Natural killer cell (primary cell): Measurements from ENCODE around the gene FADS2. TPM values are rescaled to one million over a fixed set of nuclear protein-coding genes. Genes with fewer than 3 reads are reported as not detected.

Source experiments
- ATAC-seq, 3 donors: fragments of 150-1000 bp in 2 of 3; fragments of 200-7000 bp in 1 of 3; cut with Tn5 transposase; 1 replicate in 1 of 3; 2 replicates in 2 of 3; pipeline ENCODE4 v1.10.0; 2021; ENCODE audit warnings: mild to moderate bottlenecking in 2 of 3, moderate library complexity in 2 of 3
- DNase-seq, 2 donors: peaks; one replicate each; pipeline versions ENCODE4 v3.0.0 to v3.0.0-alpha.2; 2013 to 2021; ENCODE audit warnings: mixed read lengths in 1 of 2
- H3K27ac ChIP-seq: one replicate; pipeline ENCODE4 v1.5.1; 2013; ENCODE audit warnings: mild to moderate bottlenecking, low read length
- H3K27me3 ChIP-seq: one replicate; pipeline ENCODE4 v1.6.1; 2013; ENCODE audit warnings: low read length; ENCODE audit not compliant: control insufficient read depth, insufficient read depth
- H3K36me3 ChIP-seq: one replicate; pipeline ENCODE4 v1.6.1; 2013; ENCODE audit warnings: low read length; ENCODE audit not compliant: control insufficient read depth, insufficient read depth
- H3K4me1 ChIP-seq: one replicate; pipeline ENCODE4 v1.6.1; 2013; ENCODE audit warnings: low read length; ENCODE audit not compliant: control insufficient read depth, insufficient read depth
- H3K4me3 ChIP-seq: one replicate; pipeline ENCODE4 v1.5.1; 2013; ENCODE audit warnings: low read length
- H3K9me3 ChIP-seq: one replicate; pipeline ENCODE4 v1.6.1; 2013; ENCODE audit warnings: low read length; ENCODE audit not compliant: control insufficient read depth, insufficient read depth
- H3K27ac Mint-ChIP-seq, 2 donors: one replicate each; pipeline ENCODE4 v1.8.0; 2022; ENCODE audit warnings: mild to moderate bottlenecking in 2 of 2, mixed read lengths in 2 of 2, moderate library complexity in 1 of 2
- H3K27me3 Mint-ChIP-seq, 2 donors: one replicate each; pipeline ENCODE4 v1.8.0; 2022; ENCODE audit warnings: low read depth in 2 of 2, mixed read lengths in 2 of 2
- H3K36me3 Mint-ChIP-seq: one replicate; pipeline ENCODE4 v1.8.0; 2022; ENCODE audit warnings: mixed read lengths
- H3K4me1 Mint-ChIP-seq, 2 donors: one replicate each; pipeline ENCODE4 v1.8.0; 2022; ENCODE audit warnings: mixed read lengths in 2 of 2
- H3K4me3 Mint-ChIP-seq: one replicate; pipeline ENCODE4 v1.8.0; 2022; ENCODE audit warnings: mild to moderate bottlenecking, moderate library complexity, mixed read lengths
- H3K9me3 Mint-ChIP-seq, 2 donors: one replicate each; pipeline ENCODE4 v1.8.0; 2022; ENCODE audit warnings: mixed read lengths in 2 of 2
- WGBS: methylation state at CpG from one replicate; pipeline ENCODE4 v1.1.7; 2013; ENCODE audit warnings: missing lambda C conversion rate; ENCODE audit not compliant: insufficient coverage; 5-methylcytosine and 5-hydroxymethylcytosine counted together
- intact Hi-C: fragments of 100-400 bp; cut with micrococcal nuclease; formaldehyde crosslinking; loops from one replicate; pipeline ENCODE4 v1.14.2; 2022
- total RNA-seq, 4 donors: library from RNA; stranded (reverse); fragments of 120-200 nt in 1 of 4; gene quantifications; one replicate each; pipeline versions ENCODE4 v1.2.3 to v1.2.4, GENCODE V29; 2013 to 2022
- TF ChIP-seq, protein P1 (sequence below): fragments of 200-600 bp; IDR thresholded peaks from one replicate; pipeline ENCODE4 v1.8.0; 2022; ENCODE audit warnings: antibody characterized with exemption

FADS2 gene
- total RNA-seq, 3 donors from 2014 or later (not counting 1 experiment from before 2014, with no cell fraction given) = 30.4 to 52.7 (median 34.4) TPM

DNA sequence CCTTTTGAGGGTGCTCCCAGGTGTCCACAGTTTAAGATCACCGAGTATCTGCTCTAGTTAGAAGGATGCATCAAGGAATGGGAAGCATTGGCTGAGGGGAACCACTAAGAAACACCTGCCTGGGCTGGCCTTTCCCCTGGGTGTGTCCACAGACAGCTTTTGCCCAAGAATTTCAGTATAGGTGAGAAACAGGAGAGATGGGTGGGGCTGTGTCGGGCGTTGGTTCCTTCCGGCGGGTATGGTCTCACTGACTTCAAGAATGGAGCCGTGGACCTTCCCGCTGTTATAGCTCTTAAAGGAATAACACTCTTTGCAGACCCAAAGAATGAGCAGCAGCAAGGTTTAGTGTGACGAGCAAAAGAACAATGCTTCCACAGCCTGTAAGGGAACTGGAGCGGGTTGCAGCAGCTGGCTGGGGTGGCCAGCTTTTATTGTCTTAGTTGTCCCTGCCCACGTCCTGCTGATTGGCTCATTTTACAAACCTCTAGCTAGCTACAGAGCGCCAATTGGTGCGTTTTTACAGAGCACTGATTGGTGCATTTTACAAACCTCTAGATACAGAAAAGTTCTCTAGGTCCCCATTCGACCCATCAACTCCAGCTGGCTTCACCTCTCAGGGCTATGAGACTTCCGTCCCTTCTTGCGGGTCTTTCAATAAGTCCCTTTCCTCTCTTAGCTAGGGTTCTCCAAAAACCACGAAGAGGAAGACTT, 13.7 kb upstream of the FADS2 start:
- peak overlapping the region; percentile 60 for H3K27ac ChIP-seq
- peak overlapping the region; percentile 84 to 92 for H3K27ac Mint-ChIP-seq
- H3K36me3 ChIP-seq = peaks cover 5% of the 10 kb centered on the region
- DNase-seq = peak in 1 of 2 donors; percentile 26
- peaks cover 17 to 37% of the 10 kb centered on the region in 2 donors for H3K4me1 Mint-ChIP-seq
- no peaks in the 10 kb centered on the region for H3K9me3 Mint-ChIP-seq
- H3K36me3 Mint-ChIP-seq = peaks cover 6% of the 10 kb centered on the region
- 79% methylated on average over 16 of the region's 16 CpGs for WGBS
- peak in 2 of 3 donors; percentile 15 to 36 for ATAC-seq
- no peaks in the 10 kb centered on the region for H3K27me3 ChIP-seq
- peak overlapping the region; percentile 82 for H3K4me3 ChIP-seq
- H3K27me3 Mint-ChIP-seq = no peaks in the 10 kb centered on the region
- intact Hi-C loops = no loop called here
- peaks cover 28% of the 10 kb centered on the region for H3K4me1 ChIP-seq
- TF ChIP-seq, protein P1, sequence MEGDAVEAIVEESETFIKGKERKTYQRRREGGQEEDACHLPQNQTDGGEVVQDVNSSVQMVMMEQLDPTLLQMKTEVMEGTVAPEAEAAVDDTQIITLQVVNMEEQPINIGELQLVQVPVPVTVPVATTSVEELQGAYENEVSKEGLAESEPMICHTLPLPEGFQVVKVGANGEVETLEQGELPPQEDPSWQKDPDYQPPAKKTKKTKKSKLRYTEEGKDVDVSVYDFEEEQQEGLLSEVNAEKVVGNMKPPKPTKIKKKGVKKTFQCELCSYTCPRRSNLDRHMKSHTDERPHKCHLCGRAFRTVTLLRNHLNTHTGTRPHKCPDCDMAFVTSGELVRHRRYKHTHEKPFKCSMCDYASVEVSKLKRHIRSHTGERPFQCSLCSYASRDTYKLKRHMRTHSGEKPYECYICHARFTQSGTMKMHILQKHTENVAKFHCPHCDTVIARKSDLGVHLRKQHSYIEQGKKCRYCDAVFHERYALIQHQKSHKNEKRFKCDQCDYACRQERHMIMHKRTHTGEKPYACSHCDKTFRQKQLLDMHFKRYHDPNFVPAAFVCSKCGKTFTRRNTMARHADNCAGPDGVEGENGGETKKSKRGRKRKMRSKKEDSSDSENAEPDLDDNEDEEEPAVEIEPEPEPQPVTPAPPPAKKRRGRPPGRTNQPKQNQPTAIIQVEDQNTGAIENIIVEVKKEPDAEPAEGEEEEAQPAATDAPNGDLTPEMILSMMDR = no peak
- peak overlapping the region; percentile 91 for H3K4me3 Mint-ChIP-seq
- H3K9me3 ChIP-seq = no peaks in the 10 kb centered on the region

DNA sequence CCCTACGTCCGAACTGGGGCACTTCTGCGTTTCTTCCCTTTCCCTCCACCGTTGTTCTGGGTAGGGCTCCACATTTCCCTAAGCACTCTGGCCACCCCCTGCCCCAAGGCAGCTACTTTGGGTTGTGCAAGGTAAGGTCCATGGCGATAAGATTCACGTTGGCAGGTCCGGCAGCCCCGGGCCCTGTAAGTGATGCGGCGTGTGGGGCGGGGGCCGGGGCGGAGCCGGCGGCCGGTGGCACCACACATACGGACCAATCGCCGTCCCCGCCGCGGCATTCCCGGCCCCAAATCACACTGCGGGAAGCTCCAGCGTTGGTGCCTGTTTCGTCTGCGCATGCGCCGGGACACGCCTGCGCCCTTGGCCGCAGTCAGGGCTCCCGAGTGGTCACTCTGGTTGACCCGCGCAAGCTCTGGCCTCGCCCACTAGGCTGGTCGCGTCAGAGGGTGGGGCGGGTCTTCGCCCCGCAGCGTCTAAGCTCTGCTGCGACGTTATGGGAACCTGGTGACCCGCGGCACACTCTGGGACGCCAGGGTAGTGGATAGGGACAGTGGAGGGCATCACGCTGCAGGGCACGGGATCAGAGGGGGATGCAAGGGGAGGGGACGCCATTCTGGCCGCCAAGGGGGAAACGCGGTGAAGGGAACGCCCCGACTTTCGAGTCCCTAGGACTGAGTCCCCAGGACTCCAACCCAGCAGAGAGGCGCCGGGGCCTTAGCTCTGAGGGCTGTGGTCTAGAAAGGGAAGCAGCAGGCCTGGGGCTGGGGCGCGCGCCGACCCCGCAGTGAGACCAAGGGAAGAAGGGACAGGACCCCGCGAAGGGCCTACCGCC, 12.9 kb upstream of the FADS2 start:
- no peaks in the 10 kb centered on the region for H3K27me3 Mint-ChIP-seq
- DNase-seq (peak; percentile 37 to 59), ATAC-seq (peak; percentile 48 to 78 (median 54))
- H3K9me3 ChIP-seq = no peaks in the 10 kb centered on the region
- no peaks in the 10 kb centered on the region for H3K9me3 Mint-ChIP-seq
- H3K27ac ChIP-seq = peak overlapping the region; percentile 60
- TF ChIP-seq, protein P1 = no peak
- intact Hi-C loops = loop anchor here (1.0 kb wide), 1 partner anchor 23 kb away; the partner anchor contains the start of genes FEN1 and TMEM258
- peaks cover 17 to 37% of the 10 kb centered on the region in 2 donors for H3K4me1 Mint-ChIP-seq
- peaks cover 28% of the 10 kb centered on the region for H3K4me1 ChIP-seq
- peaks cover 4% of the 10 kb centered on the region for H3K36me3 ChIP-seq
- no peaks in the 10 kb centered on the region for H3K27me3 ChIP-seq
- peak overlapping the region; percentile 91 for H3K4me3 Mint-ChIP-seq
- 2% methylated on average over 66 of the region's 66 CpGs for WGBS
- H3K36me3 Mint-ChIP-seq = peaks cover 6% of the 10 kb centered on the region
- peak overlapping the region; percentile 84 to 92 for H3K27ac Mint-ChIP-seq
- peak overlapping the region; percentile 82 for H3K4me3 ChIP-seq

DNA sequence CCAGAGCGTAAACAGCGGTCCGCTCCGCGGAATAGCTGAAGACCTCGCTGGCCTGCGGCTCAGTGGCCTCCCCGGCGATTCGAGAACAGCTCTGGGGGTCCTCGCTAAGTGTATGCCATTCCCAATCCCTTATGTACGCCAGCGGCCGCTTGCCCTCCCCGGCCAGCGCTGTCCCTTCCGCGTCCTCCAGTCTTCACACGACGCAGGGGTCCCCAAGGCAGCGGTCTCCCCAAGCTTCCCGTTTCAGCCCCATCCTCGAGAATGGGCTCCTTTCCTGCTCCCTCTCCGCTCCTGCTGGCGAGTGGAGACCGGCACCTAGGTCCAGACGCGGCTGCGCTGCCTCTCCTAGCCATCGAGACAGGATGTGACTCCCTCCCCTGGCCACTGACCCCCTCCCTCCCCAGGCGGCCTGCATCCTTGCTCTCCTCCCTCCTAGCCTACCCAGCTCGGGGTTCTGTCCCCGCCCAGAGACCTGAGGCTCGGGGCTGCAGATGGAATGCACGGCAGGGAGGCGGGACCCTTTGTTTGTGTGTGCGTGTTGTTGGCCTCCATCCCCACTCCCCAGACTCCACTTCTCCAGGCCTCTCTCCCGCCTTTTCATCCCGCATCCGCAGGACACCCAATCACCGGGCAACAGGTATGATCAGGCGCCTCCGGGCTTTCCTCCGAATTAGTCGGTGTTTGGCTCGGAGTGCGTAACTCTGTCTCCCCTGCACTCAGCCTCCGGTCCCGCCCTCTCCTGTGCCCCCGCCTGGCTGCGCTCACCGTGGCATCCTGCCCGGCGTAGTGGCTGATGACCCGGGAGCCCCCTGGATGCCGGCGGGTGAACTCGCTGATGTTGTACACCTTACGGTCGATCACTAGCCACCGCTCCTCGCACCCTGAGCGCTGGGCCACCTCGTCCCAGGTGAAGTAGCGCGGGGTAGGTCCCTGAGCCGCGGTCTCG, 12.0 kb upstream of the FADS2 start:
- peaks cover 28% of the 10 kb centered on the region for H3K4me1 ChIP-seq
- no peaks in the 10 kb centered on the region for H3K36me3 ChIP-seq
- Mint-ChIP-seq H3K27ac (peak overlapping the region; percentile 84 to 92), H3K27me3 (no peaks in the 10 kb centered on the region), H3K9me3 (no peaks in the 10 kb centered on the region), H3K4me1 (peaks cover 17 to 37% of the 10 kb centered on the region in 2 donors), H3K4me3 (peak overlapping the region; percentile 91), H3K36me3 (peaks cover 6% of the 10 kb centered on the region)
- TF ChIP-seq, protein P1 = no peak
- peak; percentile 62 to 67 (median 66) for ATAC-seq
- no peaks in the 10 kb centered on the region for H3K9me3 ChIP-seq
- peak overlapping the region; percentile 60 for H3K27ac ChIP-seq
- intact Hi-C loops = loop anchor here (1.0 kb wide), 1 partner anchor 24 kb away; the partner anchor contains the start of genes FEN1 and TMEM258
- DNase-seq = peak; percentile 40 to 75
- under 1% methylated on average over 63 of the region's 69 CpGs for WGBS
- peak overlapping the region; percentile 82 for H3K4me3 ChIP-seq
- H3K27me3 ChIP-seq = no peaks in the 10 kb centered on the region
